IPS-NIHi7 (cell line): ENCODE data around the gene ZNF444.
"Not testable (repeated sequence)": the region's sequence is repeated elsewhere in the genome, so short reads cannot be mapped to it uniquely, and the experiment has no call there.

Experiments used
- DNase-seq: peaks from one replicate; pipeline ENCODE4 v3.0.0; 2012; ENCODE audit warnings: mixed read lengths; ENCODE audit errors: extremely low spot score

ZNF444 gene

GRCh38 chr19:56144831-56145230, 3.7 kb downstream of the ZNF444 start:
- DNase-seq: no peak

- no peak for DNase-seq
These were observed 4.6 kb downstream of the ZNF444 start for GRCh38 chr19:56145698-56146097.

GRCh38 chr19:56146904-56147303, 5.8 kb downstream of the ZNF444 start:
- DNase-seq: no peak

GRCh38 chr19:56147307-56147706, 6.2 kb downstream of the ZNF444 start:
- no peak for DNase-seq

GRCh38 chr19:56148096-56148495, 7.0 kb downstream of the ZNF444 start:
- DNase-seq: no peak

- DNase-seq: not testable (repeated sequence)
These were observed 8.0 kb downstream of the ZNF444 start for GRCh38 chr19:56148955-56149655.

GRCh38 chr19:56149656-56150038, 8.6 kb downstream of the ZNF444 start:
- no peak for DNase-seq

GRCh38 chr19:56150358-56150757, 9.3 kb downstream of the ZNF444 start:
- DNase-seq: no peak

- DNase-seq: no peak
These were observed 11.6 kb downstream of the ZNF444 start for GRCh38 chr19:56152644-56153043.

- DNase-seq: peak; percentile 85
These were observed 12.4 kb downstream of the ZNF444 start for GRCh38 chr19:56153507-56153906.

GRCh38 chr19:56155124-56155687, 14.1 kb downstream of the ZNF444 start:
- DNase-seq: peak; percentile 81

GRCh38 chr19:56156768-56157167, 15.7 kb downstream of the ZNF444 start:
- no peak for DNase-seq

- DNase-seq: no peak
These were observed 17.2 kb downstream of the ZNF444 start for GRCh38 chr19:56158170-56158757.

GRCh38 chr19:56159009-56159559, 18.0 kb downstream of the ZNF444 start:
- no peak for DNase-seq

GRCh38 chr19:56159622-56160271, 18.7 kb downstream of the ZNF444 start:
- DNase-seq: no peak

GRCh38 chr19:56161534-56161933, 20.4 kb downstream of the ZNF444 start:
- DNase-seq: no peak

- no peak for DNase-seq
These were observed 21.2 kb downstream of the ZNF444 start for GRCh38 chr19:56162258-56162657.

GRCh38 chr19:56163097-56163496, 22.0 kb downstream of the ZNF444 start:
- no peak for DNase-seq

GRCh38 chr19:56167064-56167578, 26.0 kb downstream of the ZNF444 start:
- DNase-seq: peak; percentile 72

- no peak for DNase-seq
These were observed 29.2 kb downstream of the ZNF444 start for GRCh38 chr19:56170261-56170660.

- DNase-seq: no peak
These were observed 33.0 kb downstream of the ZNF444 start for GRCh38 chr19:56174086-56174485.

- no peak for DNase-seq
These were observed 33.5 kb downstream of the ZNF444 start for GRCh38 chr19:56174550-56174949.
